Stimulated activated CD4-positive, alpha-beta T cell treated with anti-CD3 and anti-CD28 coated beads, Interleukin-4, amount 100 ng/mL, for 48 hours (primary cell): Measurements from ENCODE around the gene FAH.
"Not testable (repeated sequence)": the region's sequence is repeated elsewhere in the genome, so short reads cannot be mapped to it uniquely, and the experiment has no call there.

Experiments
- DNase-seq, 2 donors: peaks; one replicate each; pipeline ENCODE4 v3.0.0-alpha.2; 2020; ENCODE audit warnings: low read depth in 2 of 2

Gene FAH

GRCh38 chr15:80152896-80153876 is at the start of gene FAH:
TSS of gene FAH (plus strand) at chr15:80152999. CDS start at chr15:80153055, 56 bp downstream.
- peak; percentile 15 to 33 for DNase-seq

- no peak for DNase-seq
Observed at GRCh38 chr15:80105193-80105592, 47.6 kb upstream of the FAH start.

GRCh38 chr15:80105595-80105994 is 47.2 kb upstream of the FAH start:
- DNase-seq = no peak

- no peak for DNase-seq
Observed at GRCh38 chr15:80106051-80106450, 46.7 kb upstream of the FAH start.

GRCh38 chr15:80107204-80107603 is 45.6 kb upstream of the FAH start:
- no peak for DNase-seq

- no peak for DNase-seq
Observed at GRCh38 chr15:80107774-80108173, 45.0 kb upstream of the FAH start.

- DNase-seq = no peak
Observed at GRCh38 chr15:80109388-80109787, 43.4 kb upstream of the FAH start.

GRCh38 chr15:80110920-80111319 is 41.9 kb upstream of the FAH start:
- DNase-seq = no peak

GRCh38 chr15:80114114-80114513 is 38.7 kb upstream of the FAH start:
- DNase-seq = no peak

- no peak for DNase-seq
Observed at GRCh38 chr15:80115021-80115420, 37.8 kb upstream of the FAH start.

- DNase-seq = no peak
Observed at GRCh38 chr15:80118956-80119355, 33.8 kb upstream of the FAH start.

GRCh38 chr15:80120636-80121035 is 32.2 kb upstream of the FAH start:
- no peak for DNase-seq

GRCh38 chr15:80121546-80121945 is 31.3 kb upstream of the FAH start:
- DNase-seq = no peak

- no peak for DNase-seq
Observed at GRCh38 chr15:80123034-80123433, 29.8 kb upstream of the FAH start.

- not testable (repeated sequence) for DNase-seq
Observed at GRCh38 chr15:80127253-80127652, 25.5 kb upstream of the FAH start.

GRCh38 chr15:80127911-80128310 is 24.9 kb upstream of the FAH start:
- DNase-seq = no peak

- DNase-seq = no peak
Observed at GRCh38 chr15:80132382-80132781, 20.4 kb upstream of the FAH start.

- no peak for DNase-seq
Observed at GRCh38 chr15:80136854-80137253, 15.9 kb upstream of the FAH start.

GRCh38 chr15:80138961-80139360 is 13.8 kb upstream of the FAH start:
- no peak for DNase-seq

- no peak for DNase-seq
Observed at GRCh38 chr15:80140909-80141308, 11.9 kb upstream of the FAH start.

- no peak for DNase-seq
Observed at GRCh38 chr15:80141916-80142598, 10.7 kb upstream of the FAH start.

GRCh38 chr15:80142646-80143045 is 10.2 kb upstream of the FAH start:
- DNase-seq = no peak

- no peak for DNase-seq
Observed at GRCh38 chr15:80151148-80151547, 1.7 kb upstream of the FAH start.
